Right atrium auricular region (tissue), 2 donors: ENCODE results near the gene PTPRN2. TPM values are rescaled to one million over a fixed set of nuclear protein-coding genes. Genes with fewer than 3 reads are reported as not detected.

Source experiments
- DNase-seq: peaks from one replicate; pipeline ENCODE4 v3.0.0-alpha.2; 2019; ENCODE audit warnings: low spot score
- H3K27ac ChIP-seq, 2 donors: fragments of 200-600 bp; sonication (generic); 1 replicate in 1 of 2; 2 replicates in 1 of 2; pipeline ENCODE4 v1.5.1; 2016 to 2019
- H3K27me3 ChIP-seq, 2 donors: fragments of 200-600 bp; sonication (generic); one replicate each; pipeline versions ENCODE4 v1.5.1 to v1.6.0; 2017 to 2019
- H3K36me3 ChIP-seq: fragments of 200-600 bp; sonication (generic); one replicate; pipeline ENCODE4 v1.5.1; 2016
- H3K4me1 ChIP-seq, 2 donors: fragments of 200-600 bp; sonication (generic); one replicate each; pipeline versions ENCODE4 v1.5.1 to v1.6.0; 2017 to 2019
- H3K4me3 ChIP-seq, 2 donors: fragments of 200-600 bp; sonication (generic); 1 replicate in 1 of 2; 2 replicates in 1 of 2; pipeline ENCODE4 v1.5.1; 2017 to 2019; ENCODE audit warnings: mild to moderate bottlenecking in 1 of 2, moderate library complexity in 1 of 2
- H3K9me3 ChIP-seq, 2 donors: fragments of 200-600 bp; sonication (generic); one replicate each; pipeline ENCODE4 v1.5.1; 2019
- CTCF ChIP-seq, 2 donors: fragments of 200-600 bp; sonication (generic); IDR thresholded peaks; one replicate each; pipeline ENCODE4 v1.5.1; 2019; ENCODE audit warnings: antibody characterized with exemption in 2 of 2
- total RNA-seq, 2 donors: library from RNA; depleted of rRNA; stranded (reverse); fragments of >200 nt; gene quantifications; one replicate each; pipeline ENCODE4 v1.1.0, GENCODE V29; 2016

The PTPRN2 gene
- total RNA-seq, 2 donors from 2014 or later = 2.6 to 2.7 TPM

- no peaks in the 10 kb centered on the region for H3K9me3 ChIP-seq
- H3K27me3 ChIP-seq = no peaks in the 10 kb centered on the region
- no peak overlapping the region for H3K27ac ChIP-seq
- no peak for TF ChIP-seq CTCF (IDR thresholded peaks at IDR 0.05)
- H3K4me3 ChIP-seq = no peak overlapping the region
- no peaks in the 10 kb centered on the region for H3K4me1 ChIP-seq
- no peak for DNase-seq
- no peaks in the 10 kb centered on the region for H3K36me3 ChIP-seq
Measured at GRCh38 chr7:157885140-157885539, 702.5 kb downstream of the PTPRN2 start.

- no peak for TF ChIP-seq CTCF (IDR thresholded peaks at IDR 0.05)
- Histone ChIP-seq H3K9me3 (no peaks in the 10 kb centered on the region), H3K27ac (no peak overlapping the region), H3K36me3 (no peaks in the 10 kb centered on the region), H3K27me3 (no peaks in the 10 kb centered on the region), H3K4me1 (no peaks in the 10 kb centered on the region), H3K4me3 (no peak overlapping the region)
- no peak for DNase-seq
Measured at GRCh38 chr7:157884461-157885062, 703.1 kb downstream of the PTPRN2 start.

GRCh38 chr7:157881048-157881771, 706.4 kb downstream of the PTPRN2 start:
- Histone ChIP-seq H3K27ac (no peak overlapping the region), H3K27me3 (no peaks in the 10 kb centered on the region), H3K9me3 (no peaks in the 10 kb centered on the region), H3K4me3 (no peak overlapping the region), H3K4me1 (no peaks in the 10 kb centered on the region), H3K36me3 (no peaks in the 10 kb centered on the region)
- no peak for TF ChIP-seq CTCF (IDR thresholded peaks at IDR 0.05)
- DNase-seq = no peak

- Histone ChIP-seq H3K36me3 (no peaks in the 10 kb centered on the region), H3K4me1 (peaks cover 0 to 11% of the 10 kb centered on the region in 2 donors), H3K27me3 (no peaks in the 10 kb centered on the region), H3K9me3 (no peaks in the 10 kb centered on the region), H3K4me3 (no peak overlapping the region), H3K27ac (no peak overlapping the region)
- no peak for TF ChIP-seq CTCF (IDR thresholded peaks at IDR 0.05)
- DNase-seq = no peak
Measured at GRCh38 chr7:157879391-157879790, 708.2 kb downstream of the PTPRN2 start.

- Histone ChIP-seq H3K9me3 (no peaks in the 10 kb centered on the region), H3K36me3 (no peaks in the 10 kb centered on the region), H3K27me3 (no peaks in the 10 kb centered on the region), H3K4me3 (no peak overlapping the region), H3K27ac (no peak overlapping the region), H3K4me1 (peaks cover 0 to 11% of the 10 kb centered on the region in 2 donors)
- TF ChIP-seq CTCF (IDR thresholded peaks at IDR 0.05) = no peak
- no peak for DNase-seq
Measured at GRCh38 chr7:157877298-157878090, 710.1 kb downstream of the PTPRN2 start.
